ENCODE results near the gene CFAP157.

The CFAP157 gene

GRCh38 chr9:127684576-127684975 lies 22.2 kb upstream of the CFAP157 start:
- ATAC-seq, result no peak
- Mint-ChIP-seq H3K36me3 (no peaks in the 10 kb centered on the region), H3K9me3 (no peaks in the 10 kb centered on the region), H3K4me3 (no peak overlapping the region), H3K27ac (no peak overlapping the region), H3K4me1 (no peaks in the 10 kb centered on the region)
- no peak for DNase-seq (ENCODE audit: low spot score in 2 of 2)

GRCh38 chr9:127686461-127687393 lies 20.1 kb upstream of the CFAP157 start:
- H3K27ac Mint-ChIP-seq, result no peak overlapping the region
- ATAC-seq (no peak), DNase-seq (ENCODE audit: low spot score in 2 of 2) (no peak)
- no peaks in the 10 kb centered on the region for H3K4me1 Mint-ChIP-seq
- H3K36me3 Mint-ChIP-seq, result no peaks in the 10 kb centered on the region
- H3K9me3 Mint-ChIP-seq, result no peaks in the 10 kb centered on the region
- no peak overlapping the region for H3K4me3 Mint-ChIP-seq

- Mint-ChIP-seq H3K9me3 (no peaks in the 10 kb centered on the region), H3K27ac (no peak overlapping the region), H3K36me3 (peaks cover 13% of the 10 kb centered on the region), H3K4me3 (no peak overlapping the region), H3K4me1 (no peaks in the 10 kb centered on the region)
- DNase-seq (ENCODE audit: low spot score in 2 of 2), result no peak
- ATAC-seq, result no peak
Measured at GRCh38 chr9:127689329-127690000, 17.3 kb upstream of the CFAP157 start.

- Mint-ChIP-seq H3K4me3 (no peak overlapping the region), H3K27ac (no peak overlapping the region), H3K4me1 (no peaks in the 10 kb centered on the region), H3K36me3 (peaks cover 13% of the 10 kb centered on the region), H3K9me3 (no peaks in the 10 kb centered on the region)
- ATAC-seq (no peak), DNase-seq (ENCODE audit: low spot score in 2 of 2) (no peak)
Measured at GRCh38 chr9:127690735-127691134, 16.1 kb upstream of the CFAP157 start.

GRCh38 chr9:127692071-127692470 lies 14.7 kb upstream of the CFAP157 start:
- H3K27ac Mint-ChIP-seq, result no peak overlapping the region
- no peak overlapping the region for H3K4me3 Mint-ChIP-seq
- DNase-seq (ENCODE audit: low spot score in 2 of 2) (no peak), ATAC-seq (no peak)
- peaks cover 13% of the 10 kb centered on the region for H3K36me3 Mint-ChIP-seq
- H3K9me3 Mint-ChIP-seq, result no peaks in the 10 kb centered on the region
- H3K4me1 Mint-ChIP-seq, result no peaks in the 10 kb centered on the region

- H3K36me3 Mint-ChIP-seq, result peaks cover 13% of the 10 kb centered on the region
- no peak for DNase-seq (ENCODE audit: low spot score in 2 of 2)
- no peak overlapping the region for H3K4me3 Mint-ChIP-seq
- H3K4me1 Mint-ChIP-seq, result no peaks in the 10 kb centered on the region
- no peak overlapping the region for H3K27ac Mint-ChIP-seq
- no peak for ATAC-seq
- H3K9me3 Mint-ChIP-seq, result no peaks in the 10 kb centered on the region
Measured at GRCh38 chr9:127693143-127693542, 13.6 kb upstream of the CFAP157 start.

- ATAC-seq, result no peak
- no peak for DNase-seq (ENCODE audit: low spot score in 2 of 2)
- peaks cover 13% of the 10 kb centered on the region for H3K36me3 Mint-ChIP-seq
- no peaks in the 10 kb centered on the region for H3K4me1 Mint-ChIP-seq
- H3K27ac Mint-ChIP-seq, result no peak overlapping the region
- no peaks in the 10 kb centered on the region for H3K9me3 Mint-ChIP-seq
- no peak overlapping the region for H3K4me3 Mint-ChIP-seq
Measured at GRCh38 chr9:127693697-127694096, 13.1 kb upstream of the CFAP157 start.

GRCh38 chr9:127694890-127695720 lies 11.7 kb upstream of the CFAP157 start:
- DNase-seq (ENCODE audit: low spot score in 2 of 2), result no peak
- peaks cover 12% of the 10 kb centered on the region for H3K4me1 Mint-ChIP-seq

GRCh38 chr9:127697575-127697974 lies 9.2 kb upstream of the CFAP157 start:
- peaks cover 14% of the 10 kb centered on the region for H3K36me3 Mint-ChIP-seq
- no peak for DNase-seq (ENCODE audit: low spot score in 2 of 2)
- no peaks in the 10 kb centered on the region for H3K9me3 Mint-ChIP-seq
- no peak for ATAC-seq
- H3K4me3 Mint-ChIP-seq, result no peak overlapping the region
- H3K4me1 Mint-ChIP-seq, result peaks cover 22% of the 10 kb centered on the region
- H3K27ac Mint-ChIP-seq, result no peak overlapping the region

More at GRCh38 chr9:127694890-127695720, 11.7 kb upstream of the CFAP157 start:
- no peaks in the 10 kb centered on the region for H3K9me3 Mint-ChIP-seq
- ATAC-seq, result no peak
- H3K27ac Mint-ChIP-seq, result no peak overlapping the region
- H3K36me3 Mint-ChIP-seq, result peaks cover 20% of the 10 kb centered on the region
- no peak overlapping the region for H3K4me3 Mint-ChIP-seq

GRCh38 chr9:127698386-127698785 lies 8.4 kb upstream of the CFAP157 start:
- Mint-ChIP-seq H3K4me3 (peak overlapping the region; percentile 74), H3K27ac (no peak overlapping the region), H3K36me3 (peaks cover 7% of the 10 kb centered on the region), H3K4me1 (peaks cover 22% of the 10 kb centered on the region), H3K9me3 (no peaks in the 10 kb centered on the region)
- DNase-seq (ENCODE audit: low spot score in 2 of 2) (no peak), ATAC-seq (no peak)

GRCh38 chr9:127698985-127699670 lies 7.7 kb upstream of the CFAP157 start:
- Mint-ChIP-seq H3K4me3 (peak overlapping the region; percentile 74), H3K9me3 (no peaks in the 10 kb centered on the region), H3K36me3 (peaks cover 7% of the 10 kb centered on the region), H3K27ac (peak overlapping the region; percentile 91), H3K4me1 (peaks cover 22% of the 10 kb centered on the region)
- peak; percentile 78 to 93 for DNase-seq (ENCODE audit: low spot score in 2 of 2)
- ATAC-seq, result peak; percentile 99

- peaks cover 7% of the 10 kb centered on the region for H3K36me3 Mint-ChIP-seq
- peaks cover 22% of the 10 kb centered on the region for H3K4me1 Mint-ChIP-seq
- H3K27ac Mint-ChIP-seq, result peak overlapping the region; percentile 15
- H3K4me3 Mint-ChIP-seq, result peak overlapping the region; percentile 74
- ATAC-seq, result no peak
- DNase-seq (ENCODE audit: low spot score in 2 of 2), result no peak
- H3K9me3 Mint-ChIP-seq, result no peaks in the 10 kb centered on the region
Measured at GRCh38 chr9:127700140-127700539, 6.6 kb upstream of the CFAP157 start.

GRCh38 chr9:127700594-127701255 lies 6.1 kb upstream of the CFAP157 start:
- ATAC-seq, result no peak

GRCh38 chr9:127703289-127703946 lies 3.4 kb upstream of the CFAP157 start:
- Mint-ChIP-seq H3K36me3 (peaks cover 7% of the 10 kb centered on the region), H3K4me1 (peaks cover 31% of the 10 kb centered on the region), H3K4me3 (no peak overlapping the region), H3K27ac (peak overlapping the region; percentile 15), H3K9me3 (no peaks in the 10 kb centered on the region)
- ATAC-seq (no peak), DNase-seq (ENCODE audit: low spot score in 2 of 2) (no peak)

More at GRCh38 chr9:127700594-127701255, 6.1 kb upstream of the CFAP157 start:
- Mint-ChIP-seq H3K4me1 (peaks cover 22% of the 10 kb centered on the region), H3K27ac (peak overlapping the region; percentile 43), H3K36me3 (peaks cover 7% of the 10 kb centered on the region), H3K9me3 (no peaks in the 10 kb centered on the region), H3K4me3 (peak overlapping the region; percentile 74)
- DNase-seq (ENCODE audit: low spot score in 2 of 2), result no peak
